HepG2 (cell line): Measurements from ENCODE around the gene POC1A. TPM values are rescaled to one million over a fixed set of nuclear protein-coding genes. Genes with fewer than 3 reads are reported as not detected.

ENCODE experiments used
- ATAC-seq: fragments of 200-7000 bp; cut with Tn5 transposase; 3 replicates; pipeline ENCODE4 v1.9.1; 2020; ENCODE audit warnings: mild to moderate bottlenecking, moderate library complexity
- BruUV-seq: library from RNA; stranded (reverse); fragments of 400-500 nt; replicated peaks from 2 replicates; lab custom pipeline; 2021; lab: Mats Ljungman, UMichigan
- CTCF ChIA-PET: fragments of 300-600 bp; formaldehyde crosslinking; extraction: SDS; loops from one replicate; lab custom pipeline; 2021; ENCODE audit warnings: low total read pairs, inconsistent platforms, low intra/inter-chr PET ratio; lab: Yijun Ruan, JAX
- POLR2A ChIA-PET: fragments of 350-600 bp; sonication (Branson Sonifier 250); formaldehyde crosslinking; loops from one replicate; lab custom pipeline; 2020; ENCODE audit warnings: antibody characterized with exemption, inconsistent platforms; lab: Yijun Ruan, JAX
- DNase-seq: peaks from one replicate; pipeline ENCODE4 v3.0.0-alpha.2; 2015; ENCODE audit warnings: low spot score
- FAIRE-seq: peaks from 3 replicates; lab custom pipeline; 2011; peaks lifted over from hg19 to GRCh38; lab: Jason Lieb, UNC
- H2AFZ ChIP-seq: one replicate; pipeline ENCODE4 v1.6.1; 2011; ENCODE audit warnings: low read length, inconsistent platforms
- H3K27ac ChIP-seq: fragments of 300-600 bp; 3 replicates; pipeline ENCODE4 v1.8.0; 2011; ENCODE audit warnings: mixed run types, mild to moderate bottlenecking, mixed read lengths, low read length, inconsistent platforms; ENCODE audit not compliant: insufficient read depth; ENCODE audit errors: extremely low read length
- H3K27me3 ChIP-seq, 2 experiments: fragments of 200-600 bp in 1 of 2; 2 replicates in 1 of 2; 3 replicates in 1 of 2; pipeline versions ENCODE4 v1.6.0 to v1.8.0; 2011; ENCODE audit warnings: low read length in 2 of 2, mild to moderate bottlenecking in 2 of 2, moderate library complexity in 2 of 2, inconsistent platforms in 1 of 2; ENCODE audit not compliant: insufficient read depth in 2 of 2, control insufficient read depth in 1 of 2
- H3K36me3 ChIP-seq, 2 experiments: fragments of 200-600 bp in 1 of 2; replicated peaks in 1 of 2; 2 replicates in 1 of 2; 3 replicates in 1 of 2; pipeline versions ENCODE4 v1.5.1 to v1.8.0; 2011; ENCODE audit warnings: low read length in 2 of 2, inconsistent platforms in 1 of 2; ENCODE audit not compliant: insufficient read depth in 2 of 2, control insufficient read depth in 1 of 2
- H3K4me1 ChIP-seq: 2 replicates; pipeline ENCODE4 v1.5.1; 2012; ENCODE audit warnings: low read length, inconsistent platforms; ENCODE audit not compliant: insufficient read depth
- H3K4me2 ChIP-seq: 2 replicates; pipeline ENCODE4 v1.6.0; 2011; ENCODE audit warnings: low read depth, low read length, inconsistent platforms
- H3K4me3 ChIP-seq, 3 experiments: fragments of 200-600 bp in 1 of 3; sonication (generic), shearing (Covaris generic) in 1 of 3; replicated peaks in 1 of 3; 2 replicates each; pipeline ENCODE4 v1.5.1; 2011 to 2016; ENCODE audit warnings: low read length in 3 of 3, inconsistent platforms in 2 of 3, low read depth in 2 of 3, mild to moderate bottlenecking in 2 of 3, control low read depth in 1 of 3, mixed read lengths in 1 of 3; ENCODE audit not compliant: insufficient read depth in 1 of 3
- H3K79me2 ChIP-seq: one replicate; pipeline ENCODE4 v1.6.1; 2011; ENCODE audit warnings: low read length, inconsistent platforms; ENCODE audit not compliant: insufficient read depth
- H3K9ac ChIP-seq: 2 replicates; pipeline ENCODE4 v1.6.0; 2011; ENCODE audit warnings: mild to moderate bottlenecking, low read depth, low read length, inconsistent platforms; ENCODE audit not compliant: insufficient read depth
- H3K9me3 ChIP-seq: 2 replicates; pipeline ENCODE4 v1.5.1; 2012; ENCODE audit warnings: mild to moderate bottlenecking, low read length
- H4K20me1 ChIP-seq: 2 replicates; pipeline ENCODE4 v1.6.0; 2011; ENCODE audit warnings: inconsistent platforms, mild to moderate bottlenecking, low read length, moderate library complexity; ENCODE audit not compliant: insufficient read depth
- CTCF ChIP-seq: sonication (generic); formaldehyde crosslinking; IDR thresholded peaks from 2 replicates; pipeline ENCODE4 v1.5.0; 2020; ENCODE audit warnings: mild to moderate bottlenecking, missing genetic modification reagents, moderate library complexity
- EZH2 ChIP-seq: conservative IDR thresholded peaks from 2 replicates; pipeline ENCODE4 v1.6.1; 2012; ENCODE audit warnings: mild to moderate bottlenecking, low read depth, low read length, moderate library complexity
- FOXA3 ChIP-seq: IDR thresholded peaks from 2 replicates; pipeline ENCODE4 v1.6.1; 2016; ENCODE audit warnings: missing genetic modification reagents, missing compliant biosample characterization
- FOXP4 ChIP-seq: sonication (generic); formaldehyde crosslinking; IDR thresholded peaks from 2 replicates; pipeline ENCODE4 v1.4.0; 2020; ENCODE audit warnings: missing genetic modification reagents
- MXD1 ChIP-seq: sonication (generic); formaldehyde crosslinking; IDR thresholded peaks from 2 replicates; pipeline ENCODE4 v1.4.0; 2020; ENCODE audit warnings: mild to moderate bottlenecking, missing genetic modification reagents
- NCOR1 ChIP-seq: fragments of 200-600 bp; sonication (generic); IDR thresholded peaks from 2 replicates; pipeline ENCODE4 v1.7.0; 2017; ENCODE audit warnings: antibody characterized with exemption, low read length, borderline replicate concordance
- SP5 ChIP-seq: IDR thresholded peaks from 2 replicates; pipeline ENCODE4 v1.6.1; 2016; ENCODE audit warnings: low read depth, borderline replicate concordance
- TEAD3 ChIP-seq: optimal IDR thresholded peaks from 2 replicates; pipeline ENCODE3; 2016; ENCODE audit warnings: borderline replicate concordance
- TRAFD1 ChIP-seq: sonication (generic); formaldehyde crosslinking; IDR thresholded peaks from 2 replicates; pipeline ENCODE4 v1.5.1; 2020; ENCODE audit warnings: missing genetic modification reagents, mild to moderate bottlenecking, borderline replicate concordance
- ZNF839 ChIP-seq: sonication (generic); formaldehyde crosslinking; IDR thresholded peaks from 2 replicates; pipeline ENCODE4 v1.4.0; 2020; ENCODE audit warnings: missing genetic modification reagents, mild to moderate bottlenecking, borderline replicate concordance
- ZSCAN20 ChIP-seq: sonication (generic); formaldehyde crosslinking; IDR thresholded peaks from 2 replicates; pipeline ENCODE4 v1.4.0; 2020; ENCODE audit warnings: missing genetic modification reagents, mild to moderate bottlenecking, borderline replicate concordance
- WGBS: methylation state at CpG from one replicate; pipeline ENCODE4 v1.1.6; 2017; ENCODE audit warnings: low lambda C conversion rate; 5-methylcytosine and 5-hydroxymethylcytosine counted together
- in situ Hi-C: cut with HindIII; loops from 2 replicates; pipeline ENCODE4 v1.10.0; 2017; ENCODE audit warnings: low pct_unique_long_range_greater_than_20kb; ENCODE audit not compliant: extremely low pct_ligation_motif_present
- intact Hi-C: fragments of 100-400 bp; cut with micrococcal nuclease; formaldehyde crosslinking; loops from one replicate; pipeline ENCODE4 v1.10.0; 2022; ENCODE audit not compliant: unreplicated experiment
- polyA plus RNA-seq, 8 experiments: library from polyadenylated mRNA; depleted of rRNA in 3 of 8; stranded (reverse) in 7 of 8; unstranded in 1 of 8; fragments of >200 nt; fragmentation: Illumina TruSeq in 4 of 8; extraction: Trizol in 4 of 8; gene quantifications; 2 replicates each; pipeline versions ENCODE4 v1.2.1 to v1.2.3, GENCODE V29; 2011 to 2016; ENCODE audit warnings: low read depth in 4 of 8, missing spikeins in 1 of 8, mixed read lengths in 1 of 8; ENCODE audit not compliant: insufficient read depth in 1 of 8
- total RNA-seq, 5 experiments: library from RNA; depleted of rRNA; stranded (reverse); fragments of >200 nt; fragmentation: Illumina TruSeq; extraction: Trizol; gene quantifications; 2 replicates each; pipeline ENCODE4 v1.2.3, GENCODE V29; 2016; ENCODE audit warnings: low read depth in 1 of 5

POC1A gene
- total and polyA plus RNA-seq, 2 of the 13 experiments (the other 11 are each of a cell fraction or from before 2014, with no cell fraction given), result 14.6 to 20.0 TPM

- TF ChIP-seq TRAFD1 (CRISPR knock-in tag) (no peak), EZH2 (no peak), ZSCAN20 (CRISPR knock-in tag) (no peak)
- TF ChIP-seq, all 625 proteins: peak for 0
These were observed 47.1 kb downstream of the POC1A start (continued) for GRCh38 chr3:52106951-52107611.

GRCh38 chr3:52104684-52105640, 49.3 kb downstream of the POC1A start:
- Histone ChIP-seq H3K27ac (no peak overlapping the region), H3K4me1 (peaks cover 5% of the 10 kb centered on the region; the same call in 1 of the 2 replicates), H3K27me3 (no peaks in the 10 kb centered on the region), H3K4me3 (no peak overlapping the region), H3K36me3 (peaks cover 0 to 18% of the 10 kb centered on the region in 2 experiments; a peak in 2 of 5 replicates), H3K9me3 (no peaks in the 10 kb centered on the region), H3K9ac (no peak overlapping the region), H4K20me1 (no peaks in the 10 kb centered on the region), H3K79me2 (no peaks in the 10 kb centered on the region), H2AFZ (no peak overlapping the region), H3K4me2 (no peak overlapping the region)
- ChIA-PET POLR2A (no interaction called here), CTCF (no interaction called here)
- intact Hi-C loops (no loop called here), in situ Hi-C loops (no loop called here)
- WGBS, result 98% methylated on average over 9 of the region's 10 CpGs
- no peak for ATAC-seq
- no TSS peak for BruUV-seq
- no peak for FAIRE-seq
- no peak for TF ChIP-seq FOXA3 (CRISPR knock-in tag)
- no peak for TF ChIP-seq FOXP4
- no peak for TF ChIP-seq NCOR1
- no peak for TF ChIP-seq CTCF (CRISPR knock-in tag)
- no peak for TF ChIP-seq MXD1 (CRISPR knock-in tag)
- no peak for TF ChIP-seq ZNF839 (CRISPR knock-in tag)
- TF ChIP-seq SP5 (CRISPR knock-in tag), result no peak
- TF ChIP-seq TEAD3 (CRISPR knock-in tag), result no peak
- DNase-seq, result no peak
